Mucosa of rectum (tissue), 2 donors: ENCODE results near the gene NFATC1.

Experiments
- H3K27ac ChIP-seq, 2 donors: one replicate each; pipeline ENCODE4 v1.7.0; 2013; ENCODE audit warnings: inconsistent platforms in 2 of 2, low read depth in 2 of 2, low read length in 2 of 2
- H3K27me3 ChIP-seq, 2 donors: one replicate each; pipeline ENCODE4 v1.7.0; 2013; ENCODE audit warnings: low read length in 2 of 2; ENCODE audit not compliant: control insufficient read depth in 2 of 2, insufficient read depth in 2 of 2
- H3K36me3 ChIP-seq, 2 donors: one replicate each; pipeline ENCODE4 v1.7.0; 2013; ENCODE audit warnings: low read length in 2 of 2; ENCODE audit not compliant: control insufficient read depth in 2 of 2, insufficient read depth in 2 of 2
- H3K4me1 ChIP-seq, 2 donors: one replicate each; pipeline ENCODE4 v1.7.0; 2013; ENCODE audit warnings: low read length in 2 of 2, mild to moderate bottlenecking in 1 of 2; ENCODE audit not compliant: control insufficient read depth in 2 of 2, insufficient read depth in 2 of 2
- H3K4me3 ChIP-seq, 2 donors: one replicate each; pipeline ENCODE4 v1.7.0; 2013; ENCODE audit warnings: low read length in 2 of 2
- H3K9ac ChIP-seq, 2 donors: one replicate each; pipeline ENCODE4 v1.7.0; 2013; ENCODE audit warnings: low read length in 2 of 2, low read depth in 1 of 2, mild to moderate bottlenecking in 1 of 2
- H3K9me3 ChIP-seq, 2 donors: one replicate each; pipeline ENCODE4 v1.7.0; 2013; ENCODE audit warnings: low read length in 2 of 2; ENCODE audit not compliant: control insufficient read depth in 2 of 2
- donor health status: healthy.
- donor health status: Normal muscosa, but diverticular disease.

Gene NFATC1

GRCh38 chr18:79450289-79451080 is 54.8 kb downstream of the NFATC1 start:
- Histone ChIP-seq H3K27ac (no peak overlapping the region), H3K36me3 (peaks cover 2 to 10% of the 10 kb centered on the region in 2 donors), H3K9ac (no peak overlapping the region), H3K9me3 (no peaks in the 10 kb centered on the region), H3K4me1 (no peaks in the 10 kb centered on the region), H3K27me3 (no peaks in the 10 kb centered on the region), H3K4me3 (no peak overlapping the region)

- Histone ChIP-seq H3K27me3 (no peaks in the 10 kb centered on the region), H3K9me3 (no peaks in the 10 kb centered on the region), H3K4me1 (no peaks in the 10 kb centered on the region), H3K36me3 (peaks cover 2 to 10% of the 10 kb centered on the region in 2 donors), H3K9ac (no peak overlapping the region), H3K27ac (no peak overlapping the region), H3K4me3 (no peak overlapping the region)
Observed at GRCh38 chr18:79451237-79452125, 55.8 kb downstream of the NFATC1 start.

- Histone ChIP-seq H3K36me3 (peaks cover 2 to 10% of the 10 kb centered on the region in 2 donors), H3K9me3 (no peaks in the 10 kb centered on the region), H3K4me1 (no peaks in the 10 kb centered on the region), H3K27ac (no peak overlapping the region), H3K9ac (no peak overlapping the region), H3K4me3 (no peak overlapping the region), H3K27me3 (no peaks in the 10 kb centered on the region)
Observed at GRCh38 chr18:79452190-79452990, 56.7 kb downstream of the NFATC1 start.

DNA sequence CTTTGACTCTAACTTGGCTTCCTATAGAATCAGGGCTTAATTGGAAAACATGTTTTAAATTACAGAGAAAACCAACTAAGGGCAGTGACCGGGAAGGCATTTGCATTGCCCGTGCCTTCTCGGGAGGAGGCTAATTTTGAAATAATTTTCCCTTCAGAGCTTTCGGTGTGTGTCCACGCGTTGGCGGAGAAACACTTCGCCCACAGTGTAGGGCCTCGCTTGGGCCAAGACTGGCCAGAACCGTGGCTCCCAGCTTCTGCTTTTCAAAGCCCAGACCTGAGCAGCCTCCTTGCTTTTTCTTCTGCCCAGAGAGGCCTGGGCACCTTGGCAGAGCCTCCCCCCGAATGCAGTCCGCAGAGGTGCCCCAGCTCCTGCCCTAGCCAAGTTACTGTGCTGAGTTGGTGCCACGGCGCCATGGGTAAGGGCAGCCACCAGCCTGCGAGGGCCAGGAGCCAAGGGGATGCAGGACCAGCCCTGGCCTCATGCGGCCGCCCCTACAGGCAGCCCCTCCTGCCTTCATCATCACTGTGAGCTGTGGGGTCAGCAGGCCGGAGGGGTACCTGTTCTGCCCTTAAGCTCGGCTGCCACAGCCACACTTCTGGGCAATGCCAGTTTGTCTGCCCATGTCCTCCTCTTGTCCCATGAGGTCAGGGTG is 57.4 kb downstream of the NFATC1 start:
- Histone ChIP-seq H3K4me3 (no peak overlapping the region), H3K27me3 (peaks cover 0 to 2% of the 10 kb centered on the region in 2 donors), H3K9ac (no peak overlapping the region), H3K36me3 (peaks cover 2 to 8% of the 10 kb centered on the region in 2 donors), H3K27ac (no peak overlapping the region), H3K4me1 (no peaks in the 10 kb centered on the region), H3K9me3 (no peaks in the 10 kb centered on the region)

DNA sequence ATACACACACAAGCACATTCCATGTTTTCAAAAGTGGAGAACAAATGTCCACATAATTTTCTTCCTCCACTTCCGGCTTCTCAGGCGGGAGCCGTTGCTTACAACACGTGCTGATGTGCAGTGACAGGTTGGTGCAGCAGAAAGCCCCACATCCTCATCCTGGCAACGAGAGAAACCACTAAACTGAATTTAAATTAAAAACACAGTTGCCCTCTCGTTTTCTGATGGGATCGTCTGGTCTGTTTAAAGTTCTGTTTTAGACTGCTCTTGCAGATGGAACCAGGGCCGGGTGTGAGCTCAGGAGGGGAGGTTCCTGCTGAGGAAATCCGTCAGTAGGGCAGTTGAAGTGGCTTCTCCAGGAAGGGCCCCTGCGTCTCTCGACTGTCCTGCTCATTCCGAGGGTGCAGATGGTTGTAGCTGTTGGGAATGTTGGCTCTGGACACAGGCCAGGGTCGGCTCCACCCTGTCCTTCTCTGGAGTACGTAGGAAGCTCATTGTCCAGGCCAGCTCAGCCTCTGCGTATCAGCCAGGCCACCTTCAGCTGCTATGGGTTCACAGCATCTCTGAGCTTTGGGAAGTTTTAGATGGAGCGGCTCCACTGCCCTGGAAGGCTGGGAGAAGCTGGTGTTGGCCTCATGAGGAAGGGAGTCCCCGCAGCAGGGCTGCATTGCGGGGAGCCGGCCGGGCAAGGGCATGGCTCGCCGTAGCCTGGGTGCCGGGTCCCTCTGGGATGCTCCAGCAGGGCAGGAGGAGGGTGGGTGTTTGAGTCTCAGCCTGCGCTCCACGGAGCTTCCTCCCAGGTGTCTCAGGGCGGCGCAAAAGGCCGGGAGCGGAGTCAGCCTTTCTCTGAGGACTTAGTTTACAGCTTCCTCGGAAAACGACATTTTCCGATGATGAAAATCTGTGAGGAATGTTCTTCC is 58.3 kb downstream of the NFATC1 start:
- peaks cover 0 to 2% of the 10 kb centered on the region in 2 donors for H3K27me3 ChIP-seq
- no peak overlapping the region for H3K9ac ChIP-seq
- no peak overlapping the region for H3K27ac ChIP-seq
- H3K9me3 ChIP-seq: no peaks in the 10 kb centered on the region
- no peak overlapping the region for H3K4me3 ChIP-seq
- H3K36me3 ChIP-seq: peaks cover 2 to 7% of the 10 kb centered on the region in 2 donors
- no peaks in the 10 kb centered on the region for H3K4me1 ChIP-seq

DNA sequence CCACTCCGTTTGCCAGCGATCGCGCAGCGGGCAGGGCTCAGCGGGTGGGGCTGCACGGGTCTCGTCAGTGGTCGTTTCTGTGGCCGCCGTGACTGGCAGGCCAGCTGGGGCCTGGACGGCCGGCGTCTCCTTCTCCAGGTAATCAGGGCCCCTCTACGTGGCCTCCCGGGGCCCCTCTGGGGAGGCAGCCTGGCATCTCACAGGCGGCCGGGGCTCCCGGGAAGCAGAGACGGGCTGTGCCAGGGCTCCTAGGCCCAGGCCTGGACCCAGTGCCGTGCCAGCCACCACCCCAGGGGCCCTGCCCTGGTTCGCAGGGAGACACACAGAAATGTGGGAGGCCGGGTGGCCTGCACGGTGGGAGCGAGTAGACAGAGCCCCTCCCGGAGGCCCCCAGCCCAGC is 59.5 kb downstream of the NFATC1 start:
- H3K9ac ChIP-seq: no peak overlapping the region
- H3K9me3 ChIP-seq: no peaks in the 10 kb centered on the region
- H3K36me3 ChIP-seq: peaks cover 2 to 7% of the 10 kb centered on the region in 2 donors
- peaks cover 0 to 2% of the 10 kb centered on the region in 2 donors for H3K27me3 ChIP-seq
- no peak overlapping the region for H3K27ac ChIP-seq
- H3K4me3 ChIP-seq: no peak overlapping the region
- H3K4me1 ChIP-seq: no peaks in the 10 kb centered on the region

- no peaks in the 10 kb centered on the region for H3K9me3 ChIP-seq
- H3K36me3 ChIP-seq: peaks cover 2 to 5% of the 10 kb centered on the region in 2 donors
- H3K27me3 ChIP-seq: peaks cover 0 to 2% of the 10 kb centered on the region in 2 donors
- H3K27ac ChIP-seq: no peak overlapping the region
- H3K4me3 ChIP-seq: no peak overlapping the region
- H3K9ac ChIP-seq: no peak overlapping the region
- H3K4me1 ChIP-seq: no peaks in the 10 kb centered on the region
Observed at GRCh38 chr18:79456105-79456980, 60.6 kb downstream of the NFATC1 start.

DNA sequence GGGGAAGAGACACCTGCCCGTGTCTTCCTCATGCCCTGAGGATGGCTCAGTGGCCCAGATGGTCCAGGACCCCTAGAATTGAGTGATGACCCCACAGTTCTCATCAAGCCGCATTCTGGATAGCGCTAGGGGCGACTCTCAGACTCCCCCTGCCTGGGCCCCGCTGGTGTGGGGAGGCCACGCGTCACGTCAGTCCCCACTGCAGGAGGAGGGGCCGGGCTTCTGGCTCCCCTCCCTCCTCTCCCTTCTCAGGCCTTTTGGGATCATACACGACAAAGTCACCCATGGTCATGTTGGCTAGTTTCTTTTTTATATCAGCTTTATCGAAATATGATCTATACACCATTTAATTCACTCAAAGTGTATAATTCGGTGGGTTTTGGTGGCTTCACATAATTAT is 61.5 kb downstream of the NFATC1 start:
- Histone ChIP-seq H3K4me1 (no peaks in the 10 kb centered on the region), H3K27me3 (peaks cover 0 to 2% of the 10 kb centered on the region in 2 donors), H3K4me3 (no peak overlapping the region), H3K9me3 (no peaks in the 10 kb centered on the region), H3K9ac (no peak overlapping the region), H3K36me3 (peaks cover 2 to 4% of the 10 kb centered on the region in 2 donors), H3K27ac (no peak overlapping the region)
